HFFc6 (cell line): ENCODE results near the gene ANAPC2. TPM values are rescaled to one million over a fixed set of nuclear protein-coding genes. Genes with fewer than 3 reads are reported as not detected.

Experiments used
- DNase-seq: peaks from one replicate; pipeline ENCODE4 v3.0.0-alpha.2; 2018
- H3K27ac Mint-ChIP-seq: 2 replicates; pipeline ENCODE4 v1.8.0; 2020; ENCODE audit warnings: mild to moderate bottlenecking, mixed read lengths
- H3K27me3 Mint-ChIP-seq: 2 replicates; pipeline ENCODE4 v1.8.0; 2021; ENCODE audit warnings: mild to moderate bottlenecking, moderate library complexity, mixed read lengths; ENCODE audit not compliant: insufficient read depth
- H3K36me3 Mint-ChIP-seq: 2 replicates; pipeline ENCODE4 v1.8.0; 2021; ENCODE audit warnings: low read depth, mixed read lengths
- H3K4me1 Mint-ChIP-seq: 2 replicates; pipeline ENCODE4 v1.8.0; 2020; ENCODE audit warnings: low read depth, mixed read lengths
- H3K4me3 Mint-ChIP-seq: 2 replicates; pipeline ENCODE4 v1.8.0; 2020; ENCODE audit warnings: mild to moderate bottlenecking, moderate library complexity, mixed read lengths
- H3K9me3 Mint-ChIP-seq: 2 replicates; pipeline ENCODE4 v1.8.0; 2020; ENCODE audit warnings: mild to moderate bottlenecking, mixed read lengths
- CTCF ChIP-seq: fragments of 200-600 bp; sonication (generic); IDR thresholded peaks from 2 replicates; pipeline ENCODE4 v1.5.0; 2021; ENCODE audit warnings: antibody characterized with exemption, mild to moderate bottlenecking
- total RNA-seq, 6 experiments: library from RNA; stranded (reverse); fragmentation: NEBNext Ultra II Directional; extraction: Animal tissue kit (Norgen Biotek cat#: 25700); gene quantifications; 2 replicates in 1 of 6; 3 replicates in 5 of 6; pipeline ENCODE4 v1.2.3, GENCODE V29; 2021

The ANAPC2 gene
- total RNA-seq, 6 experiments from 2014 or later = 34.8 to 41.5 (median 37.4) TPM

DNA sequence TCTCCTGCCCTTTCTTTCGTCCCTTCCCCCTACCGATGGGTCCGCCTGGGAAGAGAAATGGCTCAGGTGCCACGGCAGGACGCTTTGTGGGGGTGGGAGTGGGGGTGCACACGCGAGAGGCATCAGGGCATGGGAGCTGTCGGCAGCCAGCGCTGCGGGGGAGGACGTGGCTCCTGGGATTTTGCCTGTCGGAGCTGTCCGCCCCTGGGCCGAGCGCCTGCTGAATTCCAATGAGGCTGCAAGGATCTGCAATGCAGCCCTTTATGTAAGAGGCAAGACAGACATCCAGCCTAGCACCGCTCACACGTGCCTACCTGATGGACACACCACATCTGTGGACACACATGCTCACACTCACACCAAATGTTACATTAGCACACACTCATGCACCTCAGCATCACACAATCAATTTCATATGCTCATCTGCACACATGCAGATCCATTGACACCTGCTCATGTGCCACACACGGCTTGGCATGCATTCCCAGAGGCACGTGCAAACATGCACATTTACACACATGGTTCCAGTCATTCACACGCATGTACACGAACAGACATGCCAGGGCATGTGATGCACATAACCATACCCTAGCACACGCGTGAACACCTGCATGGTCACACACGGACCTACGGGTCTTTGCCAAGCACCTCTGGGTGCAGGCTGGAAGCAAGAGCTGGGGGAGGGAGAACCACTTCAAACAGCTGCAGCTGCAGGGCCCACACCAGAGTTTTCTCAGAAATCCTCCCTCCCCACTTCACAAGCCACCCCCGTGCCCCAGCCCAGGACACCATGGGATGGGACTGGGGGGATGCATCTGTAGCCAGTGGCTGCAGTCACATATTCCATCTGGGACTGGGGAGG, 48.0 kb downstream of the ANAPC2 start:
- no peak for DNase-seq
- no peak for TF ChIP-seq CTCF
- no peak overlapping the region for H3K4me3 Mint-ChIP-seq
- peaks cover 31% of the 10 kb centered on the region for H3K27me3 Mint-ChIP-seq
- H3K36me3 Mint-ChIP-seq = no peaks in the 10 kb centered on the region
- H3K4me1 Mint-ChIP-seq = no peaks in the 10 kb centered on the region
- no peak overlapping the region for H3K27ac Mint-ChIP-seq
- H3K9me3 Mint-ChIP-seq = no peaks in the 10 kb centered on the region

GRCh38 chr9:137139468-137140150, 48.8 kb downstream of the ANAPC2 start:
- H3K27ac Mint-ChIP-seq = no peak overlapping the region
- H3K27me3 Mint-ChIP-seq = peaks cover 31% of the 10 kb centered on the region
- DNase-seq = no peak
- no peaks in the 10 kb centered on the region for H3K4me1 Mint-ChIP-seq
- no peaks in the 10 kb centered on the region for H3K9me3 Mint-ChIP-seq
- TF ChIP-seq CTCF = no peak
- H3K4me3 Mint-ChIP-seq = no peak overlapping the region
- H3K36me3 Mint-ChIP-seq = no peaks in the 10 kb centered on the region

DNA sequence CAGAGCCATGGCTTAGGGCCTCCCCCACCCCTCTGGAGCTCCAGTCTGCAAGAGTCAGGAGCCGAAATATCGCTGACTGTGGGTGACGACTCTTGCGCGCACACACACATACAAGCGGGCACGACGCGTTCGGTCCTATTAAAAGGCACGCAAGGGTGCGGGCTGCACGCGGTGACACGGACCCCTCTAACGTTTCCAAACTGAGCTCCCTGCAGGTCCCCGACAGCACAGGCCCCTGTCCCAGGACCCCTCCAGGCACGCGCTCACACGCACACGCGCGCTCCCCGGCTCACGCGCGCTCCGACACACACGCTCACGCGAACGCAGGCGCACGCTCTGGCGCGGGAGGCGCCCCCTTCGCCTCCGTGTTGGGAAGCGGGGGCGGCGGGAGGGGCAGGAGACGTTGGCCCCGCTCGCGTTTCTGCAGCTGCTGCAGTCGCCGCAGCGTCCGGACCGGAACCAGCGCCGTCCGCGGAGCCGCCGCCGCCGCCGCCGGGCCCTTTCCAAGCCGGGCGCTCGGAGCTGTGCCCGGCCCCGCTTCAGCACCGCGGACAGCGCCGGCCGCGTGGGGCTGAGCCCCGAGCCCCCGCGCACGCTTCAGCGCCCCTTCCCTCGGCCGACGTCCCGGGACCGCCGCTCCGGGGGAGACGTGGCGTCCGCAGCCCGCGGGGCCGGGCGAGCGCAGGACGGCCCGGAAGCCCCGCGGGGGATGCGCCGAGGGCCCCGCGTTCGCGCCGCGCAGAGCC, 49.5 kb downstream of the ANAPC2 start, which contains the start of gene GRIN1:
GRIN1 (plus strand) TSS at position 433 of the 746 bp plus-strand sequence. CDS start 333 bp downstream, outside the sequence.
- Mint-ChIP-seq H3K4me3 (no peak within 1 kb of the TSS), H3K4me1 (no peaks in the 10 kb centered on the region), H3K9me3 (no peaks in the 10 kb centered on the region), H3K36me3 (no peaks in the 10 kb centered on the region), H3K27me3 (peaks cover 31% of the 10 kb centered on the region), H3K27ac (no peak within 1 kb of the TSS)
- DNase-seq = no peak
- no peak for TF ChIP-seq CTCF

GRCh38 chr9:137138058-137138721, 50.2 kb downstream of the ANAPC2 start:
- no peaks in the 10 kb centered on the region for H3K9me3 Mint-ChIP-seq
- TF ChIP-seq CTCF = no peak
- no peaks in the 10 kb centered on the region for H3K36me3 Mint-ChIP-seq
- H3K4me3 Mint-ChIP-seq = no peak overlapping the region
- H3K4me1 Mint-ChIP-seq = no peaks in the 10 kb centered on the region
- H3K27me3 Mint-ChIP-seq = peaks cover 29% of the 10 kb centered on the region
- no peak overlapping the region for H3K27ac Mint-ChIP-seq
- DNase-seq = no peak

GRCh38 chr9:137136881-137137607, 51.3 kb downstream of the ANAPC2 start:
- Mint-ChIP-seq H3K4me3 (no peak overlapping the region), H3K36me3 (no peaks in the 10 kb centered on the region), H3K27me3 (peaks cover 23% of the 10 kb centered on the region), H3K4me1 (no peaks in the 10 kb centered on the region), H3K27ac (no peak overlapping the region), H3K9me3 (no peaks in the 10 kb centered on the region)
- DNase-seq = no peak
- TF ChIP-seq CTCF = no peak
